Bronchial epithelial cell (primary cell): ENCODE data around the gene TRPV3. TPM values are rescaled to one million over a fixed set of nuclear protein-coding genes. Genes with fewer than 3 reads are reported as not detected.
"Not testable (repeated sequence)": the region's sequence is repeated elsewhere in the genome, so short reads cannot be mapped to it uniquely, and the experiment has no call there.

Experiments
- DNase-seq: peaks from one replicate; pipeline ENCODE4 v3.0.0-alpha.2; 2010; ENCODE audit warnings: low read depth
- FAIRE-seq: peaks from 2 replicates; lab custom pipeline; 2011; peaks lifted over from hg19 to GRCh38; lab: Jason Lieb, UNC
- H3K27me3 ChIP-seq: 2 replicates; pipeline ENCODE4 v1.5.1; 2011; ENCODE audit warnings: low read length; ENCODE audit not compliant: control insufficient read depth, insufficient read depth
- H3K36me3 ChIP-seq: 2 replicates; pipeline ENCODE4 v1.5.1; 2011; ENCODE audit warnings: low read length; ENCODE audit not compliant: control insufficient read depth, insufficient read depth
- H3K4me3 ChIP-seq: 2 replicates; pipeline ENCODE4 v1.5.1; 2011; ENCODE audit warnings: mild to moderate bottlenecking, low read depth, low read length, control low read depth
- total RNA-seq: library from RNA; depleted of rRNA; stranded (reverse); fragments of >200 nt; gene quantifications from 2 replicates; pipeline ENCODE4 v1.2.1, GENCODE V29; 2014
- TF ChIP-seq, protein P1 (sequence below): IDR thresholded peaks from 2 replicates; pipeline ENCODE4 v1.5.1; 2011; ENCODE audit warnings: mild to moderate bottlenecking, moderate library complexity, low read length, control low read depth, inconsistent platforms; ENCODE audit not compliant: insufficient read depth, severe bottlenecking

TRPV3 gene
- total RNA-seq, 1 donor from 2014 or later: 0.79 TPM

DNA sequence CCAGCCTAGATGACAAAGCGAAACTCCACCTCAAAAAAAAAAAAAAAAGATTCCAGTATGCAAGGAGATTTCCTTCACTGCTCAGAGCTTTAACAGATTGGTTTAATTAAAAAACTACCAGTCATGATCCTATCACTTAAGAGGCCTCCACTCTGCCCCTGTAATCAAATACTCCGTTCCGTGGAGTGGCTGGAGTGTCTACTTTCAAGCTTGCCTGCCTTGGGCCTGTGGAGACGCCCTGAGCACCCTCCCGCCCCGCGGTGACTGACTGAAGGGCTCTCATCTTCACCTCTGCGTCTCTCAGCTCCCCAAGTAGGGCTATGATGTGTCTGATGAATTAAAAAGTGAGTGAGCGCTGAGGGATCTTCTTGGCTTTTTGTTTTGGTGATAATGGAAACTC lies 25.3 kb upstream of the TRPV3 start:
- H3K27me3 ChIP-seq: no peaks in the 10 kb centered on the region
- FAIRE-seq: no peak
- no peak overlapping the region for H3K4me3 ChIP-seq
- TF ChIP-seq, protein P1, sequence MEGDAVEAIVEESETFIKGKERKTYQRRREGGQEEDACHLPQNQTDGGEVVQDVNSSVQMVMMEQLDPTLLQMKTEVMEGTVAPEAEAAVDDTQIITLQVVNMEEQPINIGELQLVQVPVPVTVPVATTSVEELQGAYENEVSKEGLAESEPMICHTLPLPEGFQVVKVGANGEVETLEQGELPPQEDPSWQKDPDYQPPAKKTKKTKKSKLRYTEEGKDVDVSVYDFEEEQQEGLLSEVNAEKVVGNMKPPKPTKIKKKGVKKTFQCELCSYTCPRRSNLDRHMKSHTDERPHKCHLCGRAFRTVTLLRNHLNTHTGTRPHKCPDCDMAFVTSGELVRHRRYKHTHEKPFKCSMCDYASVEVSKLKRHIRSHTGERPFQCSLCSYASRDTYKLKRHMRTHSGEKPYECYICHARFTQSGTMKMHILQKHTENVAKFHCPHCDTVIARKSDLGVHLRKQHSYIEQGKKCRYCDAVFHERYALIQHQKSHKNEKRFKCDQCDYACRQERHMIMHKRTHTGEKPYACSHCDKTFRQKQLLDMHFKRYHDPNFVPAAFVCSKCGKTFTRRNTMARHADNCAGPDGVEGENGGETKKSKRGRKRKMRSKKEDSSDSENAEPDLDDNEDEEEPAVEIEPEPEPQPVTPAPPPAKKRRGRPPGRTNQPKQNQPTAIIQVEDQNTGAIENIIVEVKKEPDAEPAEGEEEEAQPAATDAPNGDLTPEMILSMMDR: no peak
- H3K36me3 ChIP-seq: peaks cover 8% of the 10 kb centered on the region
- DNase-seq: no peak

DNA sequence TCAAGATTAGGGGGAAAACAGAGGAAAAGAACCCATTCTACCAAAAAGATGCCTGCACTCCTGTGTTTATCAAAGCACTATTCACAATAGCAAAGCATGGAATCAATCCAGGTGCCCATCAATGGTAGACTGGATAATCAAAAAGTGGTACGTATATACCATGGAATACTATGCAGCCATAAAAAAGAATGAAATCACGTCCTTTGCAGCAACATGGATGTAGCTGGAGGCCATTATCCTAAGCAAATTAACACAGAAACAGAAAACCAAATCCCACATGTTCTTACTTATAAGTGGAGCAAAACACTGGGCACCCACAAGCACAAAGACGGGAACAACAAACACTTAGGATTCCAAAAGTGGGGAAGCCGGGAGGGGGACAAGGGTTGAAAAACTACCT lies 21.1 kb upstream of the TRPV3 start:
- not testable (repeated sequence) for H3K4me3 ChIP-seq, H3K36me3 ChIP-seq, DNase-seq, FAIRE-seq, H3K27me3 ChIP-seq

DNA sequence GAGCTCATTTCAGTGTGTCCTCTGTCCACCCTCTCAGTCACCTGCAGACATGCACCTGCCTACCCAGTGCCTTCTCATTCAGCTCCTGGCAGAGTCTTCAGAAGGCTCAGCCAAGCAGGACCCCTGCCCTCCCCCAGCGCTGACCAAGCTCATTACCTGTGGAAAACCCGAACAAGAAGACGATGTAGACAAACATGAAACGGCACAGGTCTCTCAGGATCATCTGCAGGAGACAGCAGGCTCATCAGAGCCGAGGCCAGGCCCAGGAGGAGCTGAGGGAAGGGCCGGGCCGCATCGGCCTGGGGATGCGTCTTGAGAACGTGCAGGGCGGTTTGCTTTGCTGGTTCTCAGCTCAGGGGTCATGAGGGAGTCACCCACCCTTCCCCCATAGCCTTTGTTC lies 19.4 kb upstream of the TRPV3 start:
- Histone ChIP-seq H3K4me3 (no peak overlapping the region), H3K36me3 (peaks cover 6% of the 10 kb centered on the region), H3K27me3 (no peaks in the 10 kb centered on the region)
- DNase-seq (no peak), FAIRE-seq (no peak)
- TF ChIP-seq, protein P1: no peak

DNA sequence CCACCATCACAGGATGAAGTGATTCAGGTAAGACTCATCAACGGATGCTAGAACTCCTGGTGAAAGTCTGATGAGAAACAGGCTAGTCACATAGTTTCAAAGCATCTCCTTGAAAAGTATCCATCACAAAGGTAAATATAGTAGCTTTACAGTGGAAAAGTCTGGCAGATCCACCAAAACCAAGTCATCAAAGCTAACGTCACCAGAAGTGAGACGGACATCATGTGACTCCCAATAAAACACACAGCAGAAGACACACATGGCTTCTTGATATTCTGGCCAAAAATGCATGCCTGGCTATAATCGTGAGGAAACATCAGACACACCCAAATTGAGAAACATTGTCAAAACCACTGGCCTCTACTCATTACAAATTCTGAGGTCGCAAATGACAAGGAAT lies 17.9 kb upstream of the TRPV3 start:
- no peak for FAIRE-seq
- H3K36me3 ChIP-seq: peaks cover 8% of the 10 kb centered on the region
- peak; percentile 96 for DNase-seq
- H3K27me3 ChIP-seq: no peaks in the 10 kb centered on the region
- no peak overlapping the region for H3K4me3 ChIP-seq
- TF ChIP-seq, protein P1: no peak

DNA sequence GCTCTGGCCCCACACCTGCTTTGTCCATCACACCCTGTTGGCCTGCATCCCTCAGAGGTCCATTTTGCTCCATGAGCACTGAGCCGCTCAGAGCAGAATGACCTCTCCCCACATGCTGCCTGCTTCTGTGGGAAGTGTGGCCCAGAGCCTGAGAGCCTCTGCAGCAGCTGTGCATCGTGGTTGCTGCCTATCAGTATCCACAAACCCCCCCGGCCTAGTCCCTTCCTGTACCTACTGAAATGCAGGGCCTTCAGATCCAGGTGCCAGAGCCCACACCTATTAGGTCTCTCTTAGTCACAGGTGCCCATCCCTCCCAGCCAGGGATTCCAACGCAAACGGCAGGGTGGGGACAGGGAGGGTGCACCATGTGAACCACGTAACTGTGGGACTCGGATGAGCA lies 16.6 kb upstream of the TRPV3 start:
- Histone ChIP-seq H3K27me3 (no peaks in the 10 kb centered on the region), H3K4me3 (no peak overlapping the region), H3K36me3 (peaks cover 4% of the 10 kb centered on the region)
- FAIRE-seq (no peak), DNase-seq (no peak)
- TF ChIP-seq, protein P1: no peak

DNA sequence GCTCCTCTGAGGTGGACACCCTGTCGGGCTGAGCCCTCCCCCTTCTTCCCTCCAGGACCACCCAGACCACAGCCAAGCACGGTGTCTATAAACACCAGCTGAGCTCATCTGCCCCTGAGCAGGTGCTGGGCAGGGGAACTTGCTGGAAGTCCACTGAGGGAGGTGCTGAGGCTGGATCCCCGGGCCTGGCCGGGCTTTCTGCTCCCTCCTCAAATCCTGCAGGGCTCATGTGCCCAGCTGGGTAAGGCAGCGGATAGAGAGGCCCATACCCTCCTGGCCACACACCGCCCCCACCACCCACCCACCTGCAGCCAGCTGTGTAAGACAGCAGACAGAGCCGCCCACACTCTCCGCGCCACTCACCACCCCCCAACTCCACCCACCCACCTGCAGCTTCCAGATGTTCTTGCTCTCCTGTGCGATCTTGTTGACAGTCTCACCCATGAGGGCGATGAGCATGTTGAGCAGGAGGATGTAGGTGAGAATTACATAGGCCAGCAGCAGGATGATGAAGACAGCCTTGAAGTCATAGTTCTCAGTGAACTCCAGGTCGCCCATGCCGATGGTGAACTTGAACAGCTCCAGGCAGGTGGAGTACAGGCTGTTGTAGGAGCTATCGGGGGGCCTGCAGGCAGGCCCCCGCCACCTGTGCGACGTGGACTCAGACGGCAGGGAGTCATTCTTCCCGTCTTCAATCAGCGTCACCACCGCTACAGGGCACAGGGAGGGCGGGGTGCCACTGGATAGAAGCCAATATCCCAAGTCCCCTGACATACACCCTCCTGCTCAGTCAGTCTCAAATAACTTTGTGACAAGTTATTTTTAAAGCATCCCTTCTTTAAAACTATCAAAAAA lies 15.9 kb upstream of the TRPV3 start:
- TF ChIP-seq, protein P1: no peak
- FAIRE-seq (no peak), DNase-seq (no peak)
- Histone ChIP-seq H3K36me3 (peaks cover 4% of the 10 kb centered on the region), H3K4me3 (no peak overlapping the region), H3K27me3 (no peaks in the 10 kb centered on the region)
